ENCODE results near the gene CDCA5. TPM values are rescaled to one million over a fixed set of nuclear protein-coding genes. Genes with fewer than 3 reads are reported as not detected.

CDCA5 gene
- total RNA-seq, 4 donors from 2014 or later, result 0.36 to 1.3 (median 1.00) TPM; not detected in 1

GRCh38 chr11:65035579-65035978 is 48.3 kb downstream of the CDCA5 start:
- no peaks in the 10 kb centered on the region for H3K9me3 ChIP-seq
- no peak for ATAC-seq
- H3K27me3 ChIP-seq, result no peaks in the 10 kb centered on the region
- no peak overlapping the region for H3K4me3 ChIP-seq
- H3K36me3 ChIP-seq, result peaks cover 0 to 53% of the 10 kb centered on the region in 2 donors
- TF ChIP-seq CTCF (IDR thresholded peaks at IDR 0.05 in 4 of 5, conservative IDR thresholded peaks at IDR 0.05 in 1 of 5), result no peak
- TF ChIP-seq POLR2A (IDR thresholded peaks at IDR 0.05), result no peak
- H3K4me1 ChIP-seq, result peaks cover 5 to 6% of the 10 kb centered on the region in 2 donors
- in situ Hi-C loops (cut with MboI; ENCODE audit: low sequenced_read_pairs in 4 of 4), result no loop called here
- no peak overlapping the region for H3K27ac ChIP-seq
- intact Hi-C loops (cut with DNase I; ENCODE audit: low total_unique reads), result no loop called here
- no peak for DNase-seq

- intact Hi-C loops (cut with DNase I; ENCODE audit: low total_unique reads), result no loop called here
- Histone ChIP-seq H3K36me3 (peaks cover 0 to 53% of the 10 kb centered on the region in 2 donors), H3K27me3 (no peaks in the 10 kb centered on the region), H3K9me3 (no peaks in the 10 kb centered on the region), H3K4me3 (no peak overlapping the region), H3K27ac (no peak overlapping the region), H3K4me1 (no peaks in the 10 kb centered on the region)
- in situ Hi-C loops (cut with MboI; ENCODE audit: low sequenced_read_pairs in 4 of 4), result no loop called here
- ATAC-seq (no peak), DNase-seq (no peak)
- TF ChIP-seq POLR2A (IDR thresholded peaks at IDR 0.05), result no peak
- no peak for TF ChIP-seq CTCF (IDR thresholded peaks at IDR 0.05 in 4 of 5, conservative IDR thresholded peaks at IDR 0.05 in 1 of 5)
These were observed 49.4 kb downstream of the CDCA5 start for GRCh38 chr11:65034423-65034822.

GRCh38 chr11:65032216-65032615 is 51.6 kb downstream of the CDCA5 start:
- no peaks in the 10 kb centered on the region for H3K27me3 ChIP-seq
- TF ChIP-seq CTCF (IDR thresholded peaks at IDR 0.05 in 4 of 5, conservative IDR thresholded peaks at IDR 0.05 in 1 of 5) (no peak), POLR2A (IDR thresholded peaks at IDR 0.05) (no peak)
- no peak overlapping the region for H3K27ac ChIP-seq
- peaks cover 0 to 43% of the 10 kb centered on the region in 2 donors for H3K36me3 ChIP-seq
- intact Hi-C loops (cut with DNase I; ENCODE audit: low total_unique reads), result no loop called here
- no peak for ATAC-seq
- no peaks in the 10 kb centered on the region for H3K9me3 ChIP-seq
- H3K4me1 ChIP-seq, result peaks cover 9% of the 10 kb centered on the region in 2 donors
- no peak for DNase-seq
- H3K4me3 ChIP-seq, result no peak overlapping the region
- in situ Hi-C loops (cut with MboI; ENCODE audit: low sequenced_read_pairs in 4 of 4), result no loop called here

Small RNA genes lying within 50 kb of the gene (microRNA-seq; reads per million reads assigned to microRNA genes)
- 0 to 1.2 reads per million in 2 donors for gene MIR6751 (ENCODE audit: borderline replicate concordance in 2 of 2)

Other genes with a start within 250 kb of the CDCA5 start
- under 1 TPM in 2 of 4 donors, not detected in 2; 0.15 to 0.19 TPM for gene CDC42BPG, start 239.4 kb downstream of the CDCA5 start, total RNA-seq
- 10 to 100 TPM; 24.8 to 46.2 (median 31.3) TPM for gene EHD1, start 205.4 kb downstream of the CDCA5 start, total RNA-seq
- 10 to 100 TPM; 10.7 to 97.5 (median 37.9) TPM for gene ATG2A, start 166.8 kb downstream of the CDCA5 start, total RNA-seq
- gene PPP2R5B, start 159.4 kb downstream of the CDCA5 start, total RNA-seq, result 10 to 100 TPM; 17.2 to 34.2 (median 24.3) TPM
- gene GPHA2, start 148.1 kb downstream of the CDCA5 start, total RNA-seq, result not detected
- gene MAJIN, start 111.9 kb downstream of the CDCA5 start, total RNA-seq, result not detected
- gene BATF2, start 87.1 kb downstream of the CDCA5 start, total RNA-seq, result 1 to 10 TPM in 3 of 4 donors, under 1 TPM in 1; 0.97 to 3.3 (median 2.3) TPM
- gene ARL2, start 69.9 kb downstream of the CDCA5 start, total RNA-seq, result 100 to 1,000 TPM; 150 to 268 (median 170) TPM
- 10 to 100 TPM; 16.9 to 33.3 (median 25.9) TPM for gene SNX15, start 56.6 kb downstream of the CDCA5 start, total RNA-seq
- gene SAC3D1, start 42.8 kb downstream of the CDCA5 start, total RNA-seq, result 10 to 100 TPM in 3 of 4 donors, 1 to 10 TPM in 1; 9.0 to 27.2 (median 14.4) TPM
- 1 to 10 TPM in 3 of 4 donors, under 1 TPM in 1; 0.22 to 4.0 (median 2.6) TPM for gene NAALADL1, start 25.5 kb downstream of the CDCA5 start, total RNA-seq
- gene ZFPL1, start 182 bp upstream of the CDCA5 start, total RNA-seq, result 10 to 100 TPM; 35.7 to 42.0 (median 40.6) TPM
- 100 to 1,000 TPM; 206 to 515 (median 266) TPM for gene VPS51, start 12.2 kb upstream of the CDCA5 start, total RNA-seq
- 10 to 100 TPM in 2 of 4 donors, 1 to 10 TPM in 2; 7.3 to 18.4 (median 11.0) TPM for gene TM7SF2, start 27.8 kb upstream of the CDCA5 start, total RNA-seq
- 10 to 100 TPM; 10.3 to 30.7 (median 24.1) TPM for gene ZNHIT2, start 33.7 kb upstream of the CDCA5 start, total RNA-seq
- 100 to 1,000 TPM; 353 to 521 (median 436) TPM for gene FAU, start 38.1 kb upstream of the CDCA5 start, total RNA-seq
- gene MRPL49, start 38.3 kb upstream of the CDCA5 start, total RNA-seq, result 10 to 100 TPM; 54.9 to 76.5 (median 63.6) TPM
- 10 to 100 TPM; 24.6 to 77.5 (median 37.3) TPM for gene SYVN1, start 50.5 kb upstream of the CDCA5 start, total RNA-seq
- gene SPDYC, start 86.2 kb upstream of the CDCA5 start, total RNA-seq, result not detected
- gene CAPN1, start 97.9 kb upstream of the CDCA5 start, total RNA-seq, result 100 to 1,000 TPM in 2 of 4 donors, 10 to 100 TPM in 2; 52.7 to 153 (median 106) TPM
- 1 to 10 TPM; 2.9 to 9.2 (median 6.9) TPM for gene POLA2, start 177.9 kb upstream of the CDCA5 start, total RNA-seq
- gene CDC42EP2, start 230.8 kb upstream of the CDCA5 start, total RNA-seq, result 10 to 100 TPM in 1 of 4 donors, 1 to 10 TPM in 3; 5.0 to 11.6 (median 5.6) TPM
- gene DPF2, start 249.8 kb upstream of the CDCA5 start, total RNA-seq, result 10 to 100 TPM; 22.4 to 46.4 (median 36.1) TPM

All from gastrocnemius medialis (tissue), 4 donors.